Measurements from ENCODE around the gene DBI. TPM values are rescaled to one million over a fixed set of nuclear protein-coding genes. Genes with fewer than 3 reads are reported as not detected.

Gene DBI
- total and polyA plus RNA-seq, 4 experiments from 2014 or later = 44.7 to 384 (median 170) TPM

GRCh38 chr2:119414894-119415293, 48.1 kb downstream of the DBI start:
- Histone ChIP-seq H3K9me3 (ENCODE audit: control insufficient read depth in 1 of 2, low read length in 2 of 2) (no peaks in the 10 kb centered on the region), H3K27me3 (ENCODE audit: insufficient read depth, low read length) (no peaks in the 10 kb centered on the region), H3K27ac (ENCODE audit: low read depth, low read length) (no peak overlapping the region), H3K36me3 (ENCODE audit: insufficient read depth, low read length) (no peaks in the 10 kb centered on the region), H3K4me1 (ENCODE audit: insufficient read depth, low read length) (no peaks in the 10 kb centered on the region), H3K4me3 (ENCODE audit: low read length in 2 of 2) (no peak overlapping the region)
- Mint-ChIP-seq H3K4me1 (no peaks in the 10 kb centered on the region), H3K9me3 (peaks cover 0 to 1% (median 0%) of the 10 kb centered on the region in 8 donors), H3K27ac (no peak overlapping the region), H3K36me3 (no peaks in the 10 kb centered on the region), H3K27me3 (peaks cover 14 to 18% of the 10 kb centered on the region in 2 donors), H3K4me3 (no peak overlapping the region)
- intact Hi-C loops (cut with micrococcal nuclease) = no loop called here
- ChIA-PET POLR2A (ENCODE audit: partially characterized antibody) (no interaction called here), CTCF (ENCODE audit: partially characterized antibody) (interaction anchor here (1.4 kb wide), 1 partner anchor 8 kb away, joined by 5 read pairs; no protein-coding TSS in a partner anchor)
- DNase-seq = no peak

DNA sequence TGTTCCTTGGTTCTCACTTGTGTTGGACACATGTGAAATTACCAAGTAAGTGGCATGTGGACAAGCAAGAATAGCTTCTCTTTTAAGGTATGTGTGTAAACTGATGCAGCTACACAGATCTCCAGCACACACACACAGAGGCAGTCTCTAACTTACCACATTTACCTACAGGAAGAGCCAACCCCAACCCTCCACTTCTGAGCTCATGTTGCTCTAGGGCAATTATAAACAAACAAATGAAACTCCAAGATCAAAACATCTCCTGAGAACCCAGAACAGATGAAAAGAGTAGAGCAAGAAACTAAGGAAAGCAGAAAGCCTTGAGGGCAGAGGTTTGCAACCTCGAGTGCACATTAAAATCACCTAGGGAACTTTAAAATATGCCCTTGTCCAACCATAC, 48.9 kb downstream of the DBI start:
- peaks cover 0 to 1% (median 0%) of the 10 kb centered on the region in 8 donors for H3K9me3 Mint-ChIP-seq
- peaks cover 15 to 17% of the 10 kb centered on the region in 2 donors for H3K27me3 Mint-ChIP-seq
- no peaks in the 10 kb centered on the region for H3K4me1 Mint-ChIP-seq
- intact Hi-C loops (cut with micrococcal nuclease) = no loop called here
- H3K9me3 ChIP-seq (ENCODE audit: control insufficient read depth in 1 of 2, low read length in 2 of 2) = no peaks in the 10 kb centered on the region
- no peak overlapping the region for H3K4me3 Mint-ChIP-seq
- ChIA-PET POLR2A (ENCODE audit: partially characterized antibody) (no interaction called here), CTCF (ENCODE audit: partially characterized antibody) (interaction anchor here (1.3 kb wide), 1 partner anchor 9 kb away, joined by 5 read pairs; no protein-coding TSS in a partner anchor)
- no peaks in the 10 kb centered on the region for H3K27me3 ChIP-seq (ENCODE audit: insufficient read depth, low read length)
- no peak overlapping the region for H3K27ac Mint-ChIP-seq
- no peaks in the 10 kb centered on the region for H3K36me3 ChIP-seq (ENCODE audit: insufficient read depth, low read length)
- no peak overlapping the region for H3K4me3 ChIP-seq (ENCODE audit: low read length in 2 of 2)
- no peak overlapping the region for H3K27ac ChIP-seq (ENCODE audit: low read depth, low read length)
- no peaks in the 10 kb centered on the region for H3K36me3 Mint-ChIP-seq
- no peaks in the 10 kb centered on the region for H3K4me1 ChIP-seq (ENCODE audit: insufficient read depth, low read length)
- DNase-seq = no peak

DNA sequence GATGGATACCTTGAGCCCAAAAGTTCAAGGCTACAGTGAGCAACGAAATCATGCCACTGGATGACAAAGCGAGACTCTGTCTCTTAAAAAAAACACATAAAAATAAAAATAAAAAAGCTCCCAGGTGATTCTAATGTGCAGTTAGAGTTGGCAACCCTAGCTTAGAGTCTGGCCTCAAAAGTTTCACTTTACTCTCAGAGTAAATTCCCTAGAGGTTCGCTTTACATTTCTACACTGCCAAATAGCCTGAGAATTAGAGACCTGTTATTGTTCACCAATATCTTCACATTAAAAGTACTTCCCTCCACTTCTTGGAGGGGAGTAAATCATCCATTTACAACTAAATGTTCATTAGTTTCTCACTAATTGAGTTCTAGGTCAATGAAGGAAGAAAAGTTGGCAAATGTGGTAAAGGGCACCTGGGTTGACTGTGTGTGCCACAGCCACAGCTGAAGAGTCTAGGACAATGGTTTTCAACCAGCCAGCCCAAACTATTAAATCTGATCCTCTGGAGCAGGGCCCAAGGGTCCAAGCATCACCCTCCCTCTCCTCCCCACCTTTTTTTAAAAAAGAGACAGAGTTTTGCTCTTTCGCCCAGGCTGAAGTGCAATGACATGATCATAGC, 49.6 kb downstream of the DBI start:
- POLR2A ChIA-PET (ENCODE audit: partially characterized antibody) = no interaction called here
- Histone ChIP-seq H3K9me3 (ENCODE audit: control insufficient read depth in 1 of 2, low read length in 2 of 2) (no peaks in the 10 kb centered on the region), H3K36me3 (ENCODE audit: insufficient read depth, low read length) (no peaks in the 10 kb centered on the region), H3K27ac (ENCODE audit: low read depth, low read length) (no peak overlapping the region), H3K4me3 (ENCODE audit: low read length in 2 of 2) (no peak overlapping the region), H3K4me1 (ENCODE audit: insufficient read depth, low read length) (no peaks in the 10 kb centered on the region), H3K27me3 (ENCODE audit: insufficient read depth, low read length) (no peaks in the 10 kb centered on the region)
- Mint-ChIP-seq H3K36me3 (no peaks in the 10 kb centered on the region), H3K4me3 (no peak overlapping the region), H3K27ac (no peak overlapping the region), H3K4me1 (no peaks in the 10 kb centered on the region), H3K27me3 (peaks cover 15 to 18% of the 10 kb centered on the region in 2 donors), H3K9me3 (peaks cover 0 to 5% (median 0%) of the 10 kb centered on the region in 8 donors)
- no peak for DNase-seq
- intact Hi-C loops (cut with micrococcal nuclease) = no loop called here
- CTCF ChIA-PET (ENCODE audit: partially characterized antibody) = interaction anchor here (1.3 kb wide), 1 partner anchor 10 kb away, joined by 5 read pairs; no protein-coding TSS in a partner anchor

GRCh38 chr2:119417908-119418307, 51.1 kb downstream of the DBI start:
- intact Hi-C loops (cut with micrococcal nuclease) = no loop called here
- peaks cover 15 to 25% of the 10 kb centered on the region in 2 donors for H3K27me3 Mint-ChIP-seq
- CTCF ChIA-PET (ENCODE audit: partially characterized antibody) = interaction anchor here (1.1 kb wide), 1 partner anchor 9 kb away, joined by 3 read pairs; no protein-coding TSS in a partner anchor

GRCh38 chr2:119419065-119419464, 52.3 kb downstream of the DBI start:
- ChIA-PET POLR2A (ENCODE audit: partially characterized antibody) (no interaction called here), CTCF (ENCODE audit: partially characterized antibody) (no interaction called here)
- no peak for DNase-seq
- H3K9me3 ChIP-seq (ENCODE audit: control insufficient read depth in 1 of 2, low read length in 2 of 2) = no peaks in the 10 kb centered on the region
- H3K27ac ChIP-seq (ENCODE audit: low read depth, low read length) = no peak overlapping the region
- intact Hi-C loops (cut with micrococcal nuclease) = no loop called here
- Mint-ChIP-seq H3K4me1 (no peaks in the 10 kb centered on the region), H3K4me3 (no peak overlapping the region), H3K36me3 (no peaks in the 10 kb centered on the region), H3K9me3 (peaks cover 0 to 5% (median 0%) of the 10 kb centered on the region in 8 donors), H3K27me3 (peaks cover 18 to 24% of the 10 kb centered on the region in 2 donors), H3K27ac (no peak overlapping the region)
- no peaks in the 10 kb centered on the region for H3K27me3 ChIP-seq (ENCODE audit: insufficient read depth, low read length)
- no peaks in the 10 kb centered on the region for H3K4me1 ChIP-seq (ENCODE audit: insufficient read depth, low read length)
- no peaks in the 10 kb centered on the region for H3K36me3 ChIP-seq (ENCODE audit: insufficient read depth, low read length)
- no peak overlapping the region for H3K4me3 ChIP-seq (ENCODE audit: low read length in 2 of 2)

More at GRCh38 chr2:119417908-119418307, 51.1 kb downstream of the DBI start:
- no peaks in the 10 kb centered on the region for H3K4me1 ChIP-seq (ENCODE audit: insufficient read depth, low read length)
- Mint-ChIP-seq H3K9me3 (peaks cover 0 to 5% (median 0%) of the 10 kb centered on the region in 8 donors), H3K4me3 (no peak overlapping the region), H3K4me1 (no peaks in the 10 kb centered on the region), H3K36me3 (no peaks in the 10 kb centered on the region), H3K27ac (no peak overlapping the region)
- DNase-seq = no peak
- H3K9me3 ChIP-seq (ENCODE audit: control insufficient read depth in 1 of 2, low read length in 2 of 2) = no peaks in the 10 kb centered on the region
- H3K4me3 ChIP-seq (ENCODE audit: low read length in 2 of 2) = no peak overlapping the region
- H3K27ac ChIP-seq (ENCODE audit: low read depth, low read length) = no peak overlapping the region
- no peaks in the 10 kb centered on the region for H3K36me3 ChIP-seq (ENCODE audit: insufficient read depth, low read length)
- no peaks in the 10 kb centered on the region for H3K27me3 ChIP-seq (ENCODE audit: insufficient read depth, low read length)
- POLR2A ChIA-PET (ENCODE audit: partially characterized antibody) = no interaction called here

- H3K27me3 Mint-ChIP-seq = peaks cover 20 to 31% of the 10 kb centered on the region in 2 donors
- Histone ChIP-seq H3K27me3 (ENCODE audit: insufficient read depth, low read length) (no peaks in the 10 kb centered on the region), H3K9me3 (ENCODE audit: control insufficient read depth in 1 of 2, low read length in 2 of 2) (no peaks in the 10 kb centered on the region), H3K36me3 (ENCODE audit: insufficient read depth, low read length) (no peaks in the 10 kb centered on the region), H3K4me1 (ENCODE audit: insufficient read depth, low read length) (no peaks in the 10 kb centered on the region), H3K4me3 (ENCODE audit: low read length in 2 of 2) (no peak overlapping the region), H3K27ac (ENCODE audit: low read depth, low read length) (no peak overlapping the region)
- POLR2A ChIA-PET (ENCODE audit: partially characterized antibody) = no interaction called here
- intact Hi-C loops (cut with micrococcal nuclease) = no loop called here
- H3K36me3 Mint-ChIP-seq = no peaks in the 10 kb centered on the region
- H3K9me3 Mint-ChIP-seq = peaks cover 0 to 5% (median 0%) of the 10 kb centered on the region in 8 donors
- CTCF ChIA-PET (ENCODE audit: partially characterized antibody) = no interaction called here
- DNase-seq = no peak
- no peaks in the 10 kb centered on the region for H3K4me1 Mint-ChIP-seq
- H3K4me3 Mint-ChIP-seq = no peak overlapping the region
- H3K27ac Mint-ChIP-seq = no peak overlapping the region
Measured at GRCh38 chr2:119419803-119420508, 53.2 kb downstream of the DBI start.

GRCh38 chr2:119421304-119421703, 54.5 kb downstream of the DBI start:
- no peak overlapping the region for H3K27ac ChIP-seq (ENCODE audit: low read depth, low read length)
- H3K36me3 Mint-ChIP-seq = no peaks in the 10 kb centered on the region
- H3K4me3 ChIP-seq (ENCODE audit: low read length in 2 of 2) = no peak overlapping the region
- H3K36me3 ChIP-seq (ENCODE audit: insufficient read depth, low read length) = no peaks in the 10 kb centered on the region
- POLR2A ChIA-PET (ENCODE audit: partially characterized antibody) = no interaction called here
- no peaks in the 10 kb centered on the region for H3K4me1 ChIP-seq (ENCODE audit: insufficient read depth, low read length)
- H3K27me3 ChIP-seq (ENCODE audit: insufficient read depth, low read length) = no peaks in the 10 kb centered on the region
- CTCF ChIA-PET (ENCODE audit: partially characterized antibody) = no interaction called here
- no peaks in the 10 kb centered on the region for H3K9me3 ChIP-seq (ENCODE audit: control insufficient read depth in 1 of 2, low read length in 2 of 2)
- H3K27ac Mint-ChIP-seq = no peak overlapping the region
- no peaks in the 10 kb centered on the region for H3K4me1 Mint-ChIP-seq
- no peak overlapping the region for H3K4me3 Mint-ChIP-seq
- DNase-seq = no peak
- peaks cover 27 to 35% of the 10 kb centered on the region in 2 donors for H3K27me3 Mint-ChIP-seq
- intact Hi-C loops (cut with micrococcal nuclease) = no loop called here
- H3K9me3 Mint-ChIP-seq = peaks cover 0 to 5% (median 0%) of the 10 kb centered on the region in 8 donors
